ENCODE results near the gene PRSS27. TPM values are rescaled to one million over a fixed set of nuclear protein-coding genes. Genes with fewer than 3 reads are reported as not detected.

Gene PRSS27
- total RNA-seq, 2 donors from 2014 or later: 4.4 to 8.7 TPM

DNA sequence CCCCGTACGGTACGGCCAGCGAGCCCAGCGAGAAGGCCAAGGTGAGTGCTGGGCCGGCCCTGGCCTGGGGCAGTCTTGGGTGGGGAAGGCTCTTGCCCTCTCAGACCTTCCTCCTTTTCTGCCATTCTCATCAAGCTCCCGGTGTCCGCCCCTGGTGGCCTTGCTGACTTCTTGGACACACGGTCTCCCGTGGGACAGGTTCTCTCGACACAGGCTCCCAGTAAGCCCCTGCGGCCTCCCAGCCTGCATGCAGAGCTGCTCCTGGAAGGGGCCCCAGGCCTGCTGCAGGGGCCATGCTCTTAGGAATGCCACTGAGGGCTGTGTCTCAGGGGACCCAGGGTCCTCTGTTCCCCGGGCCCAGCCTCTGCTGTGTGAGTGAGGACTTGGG, 17.6 kb downstream of the PRSS27 start:
- Histone ChIP-seq H3K4me3 (no peak overlapping the region), H3K27me3 (replicated peaks; ENCODE audit: insufficient read depth) (no peaks in the 10 kb centered on the region), H3K27ac (no peak overlapping the region), H3K9me3 (no peaks in the 10 kb centered on the region), H3K4me1 (ENCODE audit: control insufficient read depth in 1 of 2, low read depth in 2 of 2) (no peaks in the 10 kb centered on the region), H3K36me3 (peaks cover 56% of the 10 kb centered on the region)
- TF ChIP-seq, protein P1, sequence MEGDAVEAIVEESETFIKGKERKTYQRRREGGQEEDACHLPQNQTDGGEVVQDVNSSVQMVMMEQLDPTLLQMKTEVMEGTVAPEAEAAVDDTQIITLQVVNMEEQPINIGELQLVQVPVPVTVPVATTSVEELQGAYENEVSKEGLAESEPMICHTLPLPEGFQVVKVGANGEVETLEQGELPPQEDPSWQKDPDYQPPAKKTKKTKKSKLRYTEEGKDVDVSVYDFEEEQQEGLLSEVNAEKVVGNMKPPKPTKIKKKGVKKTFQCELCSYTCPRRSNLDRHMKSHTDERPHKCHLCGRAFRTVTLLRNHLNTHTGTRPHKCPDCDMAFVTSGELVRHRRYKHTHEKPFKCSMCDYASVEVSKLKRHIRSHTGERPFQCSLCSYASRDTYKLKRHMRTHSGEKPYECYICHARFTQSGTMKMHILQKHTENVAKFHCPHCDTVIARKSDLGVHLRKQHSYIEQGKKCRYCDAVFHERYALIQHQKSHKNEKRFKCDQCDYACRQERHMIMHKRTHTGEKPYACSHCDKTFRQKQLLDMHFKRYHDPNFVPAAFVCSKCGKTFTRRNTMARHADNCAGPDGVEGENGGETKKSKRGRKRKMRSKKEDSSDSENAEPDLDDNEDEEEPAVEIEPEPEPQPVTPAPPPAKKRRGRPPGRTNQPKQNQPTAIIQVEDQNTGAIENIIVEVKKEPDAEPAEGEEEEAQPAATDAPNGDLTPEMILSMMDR (IDR thresholded peaks at IDR 0.05): no peak
- DNase-seq (ENCODE audit: low spot score): no peak
- no peak for ATAC-seq (ENCODE audit: insufficient number of reproducible peaks, low FRiP score, low read depth)

DNA sequence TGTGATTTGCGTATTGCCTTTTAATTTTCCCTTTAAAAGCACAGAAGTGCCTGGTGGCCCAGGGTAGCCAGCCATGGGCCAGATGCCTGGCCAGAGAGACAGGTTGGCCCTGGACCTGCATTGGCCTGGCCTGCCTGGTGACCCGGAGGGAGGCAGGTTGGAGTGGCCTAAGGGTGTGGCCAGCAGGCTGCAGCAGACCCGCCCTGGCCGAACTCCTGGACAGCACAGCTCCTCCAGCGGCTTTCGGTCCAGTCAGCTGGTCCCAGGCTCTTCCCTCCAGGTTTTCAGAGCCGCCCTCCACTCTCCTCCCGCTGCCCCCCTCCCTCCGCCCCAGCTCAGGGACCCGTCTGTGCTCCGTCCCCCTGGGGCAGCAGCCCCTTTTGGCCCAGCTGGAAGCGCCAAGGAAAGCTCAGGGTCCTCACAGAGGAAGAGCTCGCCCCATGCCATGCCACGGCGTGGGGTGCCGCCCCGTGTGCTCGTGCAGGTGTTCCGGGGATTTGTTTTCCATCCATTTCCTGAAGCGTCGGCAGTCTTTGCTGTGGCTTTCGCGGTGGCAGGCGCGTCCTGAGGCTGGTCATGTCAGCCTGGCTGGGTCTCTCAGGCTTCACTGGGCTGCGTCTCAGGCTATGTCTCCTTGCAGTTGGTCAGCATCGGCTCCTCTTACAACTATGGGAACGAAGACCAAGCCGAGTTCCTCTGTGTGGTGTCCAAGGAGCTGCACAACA, 18.1 kb downstream of the PRSS27 start:
- H3K4me1 ChIP-seq (ENCODE audit: control insufficient read depth in 1 of 2, low read depth in 2 of 2): no peaks in the 10 kb centered on the region
- no peaks in the 10 kb centered on the region for H3K9me3 ChIP-seq
- H3K27me3 ChIP-seq (replicated peaks; ENCODE audit: insufficient read depth): no peaks in the 10 kb centered on the region
- no peak overlapping the region for H3K27ac ChIP-seq
- DNase-seq (ENCODE audit: low spot score) (no peak), ATAC-seq (ENCODE audit: insufficient number of reproducible peaks, low FRiP score, low read depth) (no peak)
- TF ChIP-seq, protein P1 (IDR thresholded peaks at IDR 0.05): no peak
- H3K4me3 ChIP-seq: no peak overlapping the region
- H3K36me3 ChIP-seq: peaks cover 60% of the 10 kb centered on the region

DNA sequence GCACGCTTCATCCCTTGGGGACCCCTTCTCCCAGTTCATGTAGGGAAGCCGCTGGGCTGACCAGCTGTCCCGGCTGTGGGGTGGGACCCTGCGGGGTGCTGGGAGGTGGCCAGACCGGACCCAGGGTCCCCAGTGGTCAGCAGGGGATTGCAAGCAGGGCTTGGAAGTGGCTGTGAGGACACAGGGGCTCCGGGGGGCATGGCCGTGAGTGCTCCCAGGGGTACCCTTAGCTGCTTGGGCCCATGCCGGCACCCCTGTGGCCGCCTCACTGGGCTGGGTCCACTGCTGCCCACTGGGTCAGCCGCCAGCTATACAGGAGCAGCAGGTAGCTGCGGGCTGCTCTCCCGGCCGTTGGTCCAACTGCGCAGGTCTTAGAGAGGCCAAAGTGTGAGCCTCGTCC, 18.8 kb downstream of the PRSS27 start:
- H3K36me3 ChIP-seq: peaks cover 63% of the 10 kb centered on the region
- H3K27ac ChIP-seq: no peak overlapping the region
- H3K4me1 ChIP-seq (ENCODE audit: control insufficient read depth in 1 of 2, low read depth in 2 of 2): no peaks in the 10 kb centered on the region
- ATAC-seq (ENCODE audit: insufficient number of reproducible peaks, low FRiP score, low read depth) (no peak), DNase-seq (ENCODE audit: low spot score) (no peak)
- H3K4me3 ChIP-seq: no peak overlapping the region
- TF ChIP-seq, protein P1 (IDR thresholded peaks at IDR 0.05): no peak
- H3K9me3 ChIP-seq: no peaks in the 10 kb centered on the region
- no peaks in the 10 kb centered on the region for H3K27me3 ChIP-seq (replicated peaks; ENCODE audit: insufficient read depth)

DNA sequence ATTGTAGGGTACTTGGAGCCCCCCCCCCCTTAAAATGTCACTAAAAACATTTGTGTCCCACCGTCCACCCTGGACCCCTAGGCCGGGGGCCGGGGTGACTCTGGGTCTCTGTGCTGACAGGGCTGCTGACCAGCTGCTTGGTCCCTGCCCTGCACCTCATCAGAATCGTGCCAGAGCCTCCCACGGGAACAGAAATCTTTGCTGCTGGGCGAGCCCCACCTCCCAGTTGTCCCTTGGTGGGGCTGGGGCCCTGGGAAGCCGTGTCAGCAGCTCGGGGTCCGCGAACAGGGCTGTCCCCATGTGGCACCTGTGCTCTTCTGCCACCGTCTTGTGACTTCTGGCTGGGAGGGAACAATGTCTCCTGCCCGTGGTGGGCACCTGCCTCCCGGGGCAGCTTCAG, 19.2 kb downstream of the PRSS27 start:
- DNase-seq (ENCODE audit: low spot score): no peak
- TF ChIP-seq, protein P1 (IDR thresholded peaks at IDR 0.05): no peak
- H3K27ac ChIP-seq: no peak overlapping the region
- H3K9me3 ChIP-seq: no peaks in the 10 kb centered on the region
- no peak overlapping the region for H3K4me3 ChIP-seq
- peaks cover 63% of the 10 kb centered on the region for H3K36me3 ChIP-seq
- no peak for ATAC-seq (ENCODE audit: insufficient number of reproducible peaks, low FRiP score, low read depth)
- H3K4me1 ChIP-seq (ENCODE audit: control insufficient read depth in 1 of 2, low read depth in 2 of 2): no peaks in the 10 kb centered on the region
- no peaks in the 10 kb centered on the region for H3K27me3 ChIP-seq (replicated peaks; ENCODE audit: insufficient read depth)

DNA sequence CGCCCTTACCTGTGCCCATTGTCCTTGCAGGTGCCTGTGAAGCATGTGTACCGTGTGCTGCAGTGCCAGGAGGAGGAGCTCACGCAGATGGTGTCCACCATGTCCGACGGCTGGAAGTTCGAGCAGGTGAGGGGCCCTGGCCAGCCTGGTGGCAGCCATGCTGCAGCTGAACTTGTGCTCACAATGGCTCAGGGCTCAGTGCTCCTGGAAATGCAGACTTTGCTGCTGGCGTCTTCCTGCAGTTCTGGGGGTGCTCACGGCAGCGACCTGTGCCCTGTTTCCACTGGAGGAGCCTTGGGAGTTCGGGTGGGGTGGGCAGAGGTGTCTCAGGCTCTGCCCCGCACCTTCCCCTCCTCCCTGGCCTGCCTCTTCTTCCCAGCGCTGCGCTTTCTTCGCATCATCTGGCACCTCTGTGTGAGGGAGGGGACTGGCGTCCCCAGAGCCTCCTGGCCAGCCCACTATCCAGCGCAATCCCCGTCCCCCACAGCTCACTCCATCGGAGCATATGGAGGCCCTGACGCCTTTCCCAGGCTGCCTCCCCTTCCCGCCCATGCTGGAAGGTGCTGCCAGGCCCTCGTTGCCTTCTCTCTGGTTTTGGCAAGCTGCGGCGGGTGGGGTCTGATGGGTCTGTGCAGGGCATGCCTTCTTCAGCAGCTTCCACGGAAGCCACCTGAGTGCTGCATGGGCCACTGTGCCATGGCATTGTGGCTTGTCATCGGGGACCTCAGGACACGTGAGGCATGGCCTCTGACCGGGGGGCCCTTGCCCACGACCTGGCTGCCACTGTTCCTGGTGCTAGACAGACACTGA, 20.0 kb downstream of the PRSS27 start:
- peaks cover 63% of the 10 kb centered on the region for H3K36me3 ChIP-seq
- ATAC-seq (ENCODE audit: insufficient number of reproducible peaks, low FRiP score, low read depth): no peak

More for the DNA sequence above, 20.0 kb downstream of the PRSS27 start:
- DNase-seq (ENCODE audit: low spot score): no peak
- no peak overlapping the region for H3K4me3 ChIP-seq
- no peaks in the 10 kb centered on the region for H3K27me3 ChIP-seq (replicated peaks; ENCODE audit: insufficient read depth)
- H3K27ac ChIP-seq: no peak overlapping the region
- H3K9me3 ChIP-seq: no peaks in the 10 kb centered on the region
- TF ChIP-seq, protein P1 (IDR thresholded peaks at IDR 0.05): no peak
- H3K4me1 ChIP-seq (ENCODE audit: control insufficient read depth in 1 of 2, low read depth in 2 of 2): no peaks in the 10 kb centered on the region
